Measurements from ENCODE around the gene AHNAK2.

- TF ChIP-seq EZH2 (IDR thresholded peaks at IDR 0.05; ENCODE audit: borderline replicate concordance) (no peak), EZH2phosphoT487 (IDR thresholded peaks at IDR 0.05; ENCODE audit: low read depth, severe bottlenecking, unreplicated experiment) (no peak), CTCF (IDR thresholded peaks at IDR 0.05; ENCODE audit: poor library complexity) (no peak)
These were observed 60.2 kb downstream of the AHNAK2 start for GRCh38 chr14:104917993-104918392.

Data from hepatocyte (in vitro differentiated cells).